ENCODE results near the gene TPST1.
"Not testable (repeated sequence)": the region's sequence is repeated elsewhere in the genome, so short reads cannot be mapped to it uniquely, and the experiment has no call there.

Gene TPST1

GRCh38 chr7:66307591-66308215 is 102.6 kb downstream of the TPST1 start:
- Mint-ChIP-seq H3K27me3 (no peaks in the 10 kb centered on the region), H3K4me1 (no peaks in the 10 kb centered on the region), H3K36me3 (no peaks in the 10 kb centered on the region), H3K4me3 (no peak overlapping the region), H3K27ac (no peak overlapping the region), H3K9me3 (no peaks in the 10 kb centered on the region)
- CTCF ChIA-PET, result no interaction called here
- no peak for DNase-seq

DNA sequence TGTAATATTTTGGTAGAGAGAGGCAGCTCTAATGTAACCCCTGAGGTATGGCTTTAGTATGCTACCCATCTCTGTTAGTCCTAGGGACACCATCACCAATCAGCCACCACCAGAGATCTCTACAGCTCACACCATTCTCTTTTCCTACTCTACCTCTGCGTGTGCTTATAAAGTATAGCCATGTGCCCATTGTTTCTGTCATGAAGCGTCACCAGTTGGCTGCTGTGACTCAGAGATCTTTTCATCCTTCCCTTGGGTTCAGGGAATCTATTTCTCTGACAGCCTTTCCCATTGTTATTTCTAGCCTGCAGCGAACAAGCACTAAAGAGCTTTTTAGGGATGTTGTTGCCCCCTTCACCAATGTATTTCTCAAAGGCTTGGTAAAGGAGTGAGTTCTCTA is 103.3 kb downstream of the TPST1 start:
- Mint-ChIP-seq H3K27ac (no peak overlapping the region), H3K4me3 (no peak overlapping the region), H3K4me1 (no peaks in the 10 kb centered on the region), H3K9me3 (no peaks in the 10 kb centered on the region), H3K27me3 (no peaks in the 10 kb centered on the region), H3K36me3 (no peaks in the 10 kb centered on the region)
- CTCF ChIA-PET, result interaction anchor here (0.7 to 1.2 kb wide), 2 partner anchors 13 to 33 kb away, joined by 3 read pairs; no protein-coding TSS in a partner anchor
- DNase-seq, result no peak

GRCh38 chr7:66310620-66311019 is 105.5 kb downstream of the TPST1 start:
- CTCF ChIA-PET, result interaction anchor here (0.6 kb wide), 1 partner anchor 40 kb away, joined by 3 read pairs; no protein-coding TSS in a partner anchor
- no peak for DNase-seq
- Mint-ChIP-seq H3K36me3 (no peaks in the 10 kb centered on the region), H3K4me1 (peaks cover 5% of the 10 kb centered on the region), H3K27ac (no peak overlapping the region), H3K4me3 (no peak overlapping the region), H3K27me3 (peaks cover 4% of the 10 kb centered on the region), H3K9me3 (no peaks in the 10 kb centered on the region)

DNA sequence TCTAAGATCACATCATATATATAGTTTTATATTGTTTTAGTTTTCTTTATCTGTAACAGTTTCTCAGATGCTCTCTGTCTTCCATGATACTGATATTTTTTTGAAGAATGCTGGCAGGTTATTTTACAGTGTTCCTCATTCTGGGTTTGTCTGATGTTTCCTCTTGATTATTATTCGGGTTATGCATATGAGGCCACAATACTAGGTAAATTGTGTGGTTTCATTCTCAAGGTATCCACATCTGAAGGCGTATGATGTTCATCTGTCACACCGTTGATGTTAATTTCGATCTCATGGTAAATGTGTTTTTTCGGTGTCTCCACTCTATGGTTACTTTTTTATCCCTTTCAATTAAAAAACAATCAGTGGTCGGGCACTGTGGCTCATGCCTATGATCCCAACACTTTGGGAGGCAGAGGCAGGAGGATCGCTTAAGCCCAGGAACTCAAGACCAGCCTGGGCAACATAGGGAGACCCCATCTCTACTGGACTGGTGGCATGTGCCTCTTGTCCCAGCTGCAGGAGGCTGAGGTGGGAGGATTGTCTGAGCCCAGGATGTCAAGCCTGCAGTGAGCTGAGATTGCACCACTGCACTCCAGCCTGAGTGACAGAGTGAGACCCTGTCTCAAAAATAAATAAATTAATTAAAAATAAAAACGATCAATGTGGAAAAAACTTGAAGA is 108.9 kb downstream of the TPST1 start:
- CTCF ChIA-PET, result no interaction called here
- Mint-ChIP-seq H3K27ac (no peak overlapping the region), H3K27me3 (peaks cover 4% of the 10 kb centered on the region), H3K9me3 (no peaks in the 10 kb centered on the region), H3K4me3 (no peak overlapping the region), H3K36me3 (no peaks in the 10 kb centered on the region), H3K4me1 (peaks cover 5% of the 10 kb centered on the region)
- DNase-seq, result no peak

DNA sequence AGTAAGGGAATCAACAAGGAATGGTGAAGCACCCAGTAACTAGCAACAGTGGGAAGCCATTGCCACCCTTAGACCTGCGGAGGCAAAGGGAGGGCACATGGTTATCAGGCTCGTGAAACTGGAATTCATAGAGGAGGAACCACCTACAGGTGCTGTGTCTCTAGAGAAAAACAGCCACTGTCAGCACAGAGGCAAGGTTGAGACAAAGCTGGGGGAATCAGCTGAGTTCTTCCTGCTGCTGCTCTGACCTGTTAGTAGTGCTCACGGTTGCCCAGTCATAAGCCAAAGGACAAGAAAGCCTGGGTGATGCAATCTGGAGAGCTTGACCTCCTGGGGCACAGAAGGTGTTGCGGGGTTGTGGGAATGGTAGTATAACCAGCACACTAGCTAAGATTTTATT is 110.1 kb downstream of the TPST1 start:
- DNase-seq, result no peak
- Mint-ChIP-seq H3K9me3 (no peaks in the 10 kb centered on the region), H3K36me3 (no peaks in the 10 kb centered on the region), H3K4me1 (peaks cover 5% of the 10 kb centered on the region), H3K4me3 (no peak overlapping the region), H3K27me3 (peaks cover 4% of the 10 kb centered on the region), H3K27ac (no peak overlapping the region)
- CTCF ChIA-PET, result no interaction called here

- Mint-ChIP-seq H3K4me3 (no peak overlapping the region), H3K27ac (no peak overlapping the region), H3K36me3 (no peaks in the 10 kb centered on the region), H3K9me3 (peaks cover 10% of the 10 kb centered on the region), H3K4me1 (no peaks in the 10 kb centered on the region), H3K27me3 (peaks cover 4% of the 10 kb centered on the region)
- CTCF ChIA-PET, result no interaction called here
- no peak for DNase-seq
These were observed 114.4 kb downstream of the TPST1 start for GRCh38 chr7:66319407-66319979.

- Mint-ChIP-seq H3K36me3 (no peaks in the 10 kb centered on the region), H3K27me3 (no peaks in the 10 kb centered on the region), H3K4me1 (no peaks in the 10 kb centered on the region), H3K9me3 (peaks cover 10% of the 10 kb centered on the region), H3K27ac (no peak overlapping the region), H3K4me3 (no peak overlapping the region)
- no peak for DNase-seq
- CTCF ChIA-PET, result interaction anchor here (0.9 kb wide), 1 partner anchor 13 kb away, joined by 3 read pairs; no protein-coding TSS in a partner anchor
These were observed 116.1 kb downstream of the TPST1 start for GRCh38 chr7:66321283-66321682.

- H3K27ac Mint-ChIP-seq, result no peak overlapping the region
- no peaks in the 10 kb centered on the region for H3K4me1 Mint-ChIP-seq
- no peak for DNase-seq
- CTCF ChIA-PET, result no interaction called here
- H3K36me3 Mint-ChIP-seq, result no peaks in the 10 kb centered on the region
- no peaks in the 10 kb centered on the region for H3K27me3 Mint-ChIP-seq
- H3K4me3 Mint-ChIP-seq, result no peak overlapping the region
- peaks cover 10% of the 10 kb centered on the region for H3K9me3 Mint-ChIP-seq
These were observed 118.1 kb downstream of the TPST1 start for GRCh38 chr7:66323114-66323796.

- CTCF ChIA-PET, H3K27ac Mint-ChIP-seq, H3K27me3 Mint-ChIP-seq, DNase-seq, H3K4me1 Mint-ChIP-seq, H3K36me3 Mint-ChIP-seq, H3K4me3 Mint-ChIP-seq: not testable (repeated sequence)
- H3K9me3 Mint-ChIP-seq, result peaks cover 10% of the 10 kb centered on the region
These were observed 119.9 kb downstream of the TPST1 start for GRCh38 chr7:66324985-66325384.

DNA sequence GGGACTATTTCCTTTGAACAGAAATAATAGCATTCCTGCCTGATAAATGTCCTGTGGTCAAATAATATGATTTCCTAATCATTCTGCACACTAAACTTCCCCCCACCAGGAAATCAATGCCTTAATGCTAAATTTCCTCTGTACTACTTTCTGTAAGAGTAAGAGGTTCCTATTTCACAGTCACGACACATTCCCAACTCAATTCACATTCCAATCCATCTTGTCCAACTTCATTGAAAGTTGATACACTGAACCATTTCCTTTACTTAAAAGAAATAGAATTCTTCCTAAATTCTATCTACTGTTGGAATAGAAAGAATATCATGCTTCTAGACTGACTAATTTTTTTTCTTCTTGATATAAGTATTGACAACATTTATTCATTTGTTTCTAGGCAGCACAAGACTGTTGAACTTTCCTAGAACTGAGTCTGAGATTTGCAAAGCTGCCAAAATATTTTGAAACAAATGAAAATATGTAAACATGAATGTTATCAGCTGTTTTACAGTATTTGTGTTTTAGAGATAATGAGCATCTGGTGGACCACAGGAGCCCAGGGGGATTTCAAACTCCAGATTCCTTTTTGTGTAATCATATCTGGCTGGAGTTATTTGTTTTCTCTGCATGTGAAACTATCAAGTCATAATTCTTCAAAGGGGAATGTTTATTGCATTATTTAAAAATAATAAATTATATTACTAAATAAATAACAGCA is 121.5 kb downstream of the TPST1 start:
- DNase-seq, result no peak
- Mint-ChIP-seq H3K4me1 (no peaks in the 10 kb centered on the region), H3K9me3 (peaks cover 4% of the 10 kb centered on the region), H3K4me3 (no peak overlapping the region), H3K27me3 (no peaks in the 10 kb centered on the region), H3K36me3 (no peaks in the 10 kb centered on the region), H3K27ac (no peak overlapping the region)
- CTCF ChIA-PET, result interaction anchor here (0.6 kb wide), 1 partner anchor 296 kb away, joined by 6 read pairs; no protein-coding TSS in a partner anchor

DNA sequence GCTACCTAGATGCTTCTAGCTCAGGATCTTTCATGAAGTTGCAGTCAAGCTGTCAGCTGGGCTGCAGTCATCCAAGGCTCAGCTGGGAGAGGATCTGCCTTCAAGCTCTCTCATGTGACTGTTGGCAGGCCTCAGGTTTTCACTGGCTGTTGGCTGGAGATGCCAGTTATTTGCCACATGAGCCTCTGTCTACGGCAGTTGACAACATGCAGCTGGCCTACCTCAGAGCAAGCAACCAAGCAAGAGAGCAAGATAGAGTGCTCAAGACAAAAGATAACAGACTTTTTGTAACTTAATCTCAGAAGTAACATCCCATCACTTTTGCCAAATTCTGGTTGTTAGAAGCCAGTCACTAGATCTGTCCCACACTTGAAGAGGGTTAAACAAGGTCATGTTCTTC is 125.8 kb downstream of the TPST1 start:
- Mint-ChIP-seq H3K36me3 (no peaks in the 10 kb centered on the region), H3K4me3 (no peak overlapping the region), H3K27me3 (no peaks in the 10 kb centered on the region), H3K4me1 (no peaks in the 10 kb centered on the region), H3K9me3 (peaks cover 5% of the 10 kb centered on the region), H3K27ac (no peak overlapping the region)
- CTCF ChIA-PET, result no interaction called here
- DNase-seq, result no peak

DNA sequence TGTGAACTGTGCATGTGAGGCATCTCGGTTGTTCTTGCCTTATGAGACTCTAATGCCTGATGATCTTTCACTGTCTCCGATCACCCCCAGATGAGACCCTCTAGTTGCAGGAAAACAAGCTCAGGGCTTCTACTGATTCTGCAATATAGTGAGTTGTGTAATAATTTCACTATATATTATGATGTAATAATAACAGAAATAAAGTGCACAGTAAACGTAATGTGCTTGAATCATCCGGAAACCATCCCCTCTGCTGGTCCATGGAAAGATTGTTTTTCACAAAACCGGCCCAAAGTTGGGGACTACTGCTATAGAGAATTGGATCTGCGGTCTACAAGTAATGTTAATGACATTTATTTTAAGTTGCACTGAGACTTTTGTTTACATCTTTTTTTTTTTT is 126.7 kb downstream of the TPST1 start:
- H3K27ac Mint-ChIP-seq, result no peak overlapping the region
- no peaks in the 10 kb centered on the region for H3K4me1 Mint-ChIP-seq
- no peaks in the 10 kb centered on the region for H3K27me3 Mint-ChIP-seq
- peaks cover 12% of the 10 kb centered on the region for H3K9me3 Mint-ChIP-seq
- CTCF ChIA-PET, result no interaction called here
- H3K4me3 Mint-ChIP-seq, result no peak overlapping the region
- no peak for DNase-seq
- H3K36me3 Mint-ChIP-seq, result no peaks in the 10 kb centered on the region

DNA sequence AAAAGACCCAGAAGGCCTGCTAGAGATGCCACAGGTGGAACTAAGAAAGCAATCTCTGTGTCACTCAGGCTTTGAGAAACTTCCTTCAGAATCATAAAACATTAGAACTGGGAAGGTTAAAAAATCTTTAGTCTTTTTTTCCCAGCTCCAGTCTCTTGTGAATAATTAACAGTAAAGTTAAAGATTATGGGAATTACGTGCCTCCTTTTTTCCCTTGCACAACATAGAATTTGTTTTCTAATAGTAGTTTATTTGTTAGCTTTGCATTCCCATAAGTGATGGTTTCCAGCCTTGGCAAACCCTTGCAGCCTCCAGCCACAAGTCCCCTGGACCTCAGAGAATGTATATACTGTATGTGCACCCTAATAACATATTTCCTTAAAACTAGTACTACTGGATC is 128.3 kb downstream of the TPST1 start:
- H3K9me3 Mint-ChIP-seq, result peaks cover 14% of the 10 kb centered on the region
- no peak overlapping the region for H3K27ac Mint-ChIP-seq
- no peak overlapping the region for H3K4me3 Mint-ChIP-seq
- no peaks in the 10 kb centered on the region for H3K27me3 Mint-ChIP-seq
- H3K4me1 Mint-ChIP-seq, result no peaks in the 10 kb centered on the region
- CTCF ChIA-PET, result no interaction called here
- DNase-seq, result no peak
- H3K36me3 Mint-ChIP-seq, result no peaks in the 10 kb centered on the region

- Mint-ChIP-seq H3K27me3 (no peaks in the 10 kb centered on the region), H3K27ac (no peak overlapping the region)
- CTCF ChIA-PET, result no interaction called here
These were observed 130.2 kb downstream of the TPST1 start for GRCh38 chr7:66335318-66335717.

More at GRCh38 chr7:66335318-66335717, 130.2 kb downstream of the TPST1 start:
- Mint-ChIP-seq H3K9me3 (peaks cover 15% of the 10 kb centered on the region), H3K36me3 (no peaks in the 10 kb centered on the region), H3K4me1 (no peaks in the 10 kb centered on the region), H3K4me3 (no peak overlapping the region)
- DNase-seq, result no peak

Data from activated naive CD4-positive, alpha-beta T cell treated with anti-CD3 and anti-CD28 coated beads, Interleukin-2, amount 10 ng/mL, durations not matched to agents 7 days and 5 days (primary cell).